ENCODE data around the gene TANC2. TPM values are rescaled to one million over a fixed set of nuclear protein-coding genes. Genes with fewer than 3 reads are reported as not detected.
"Not testable (repeated sequence)": the region's sequence is repeated elsewhere in the genome, so short reads cannot be mapped to it uniquely, and the experiment has no call there.

TANC2 gene
- polyA plus RNA-seq, 2 donors, result 2.5 to 4.7 TPM

- no peaks in the 10 kb centered on the region for H3K27me3 ChIP-seq (ENCODE audit: control insufficient read depth in 1 of 2, insufficient read depth in 2 of 2, low read length in 2 of 2)
- H3K9me3 ChIP-seq (ENCODE audit: control insufficient read depth in 2 of 2, insufficient read depth in 1 of 2, low read depth in 1 of 2, low read length in 1 of 2), result no peaks in the 10 kb centered on the region
- no peak overlapping the region for H3K27ac ChIP-seq (ENCODE audit: low read depth in 2 of 2, low read length in 1 of 2)
- no peaks in the 10 kb centered on the region for H3K4me1 ChIP-seq (ENCODE audit: control insufficient read depth in 2 of 2, insufficient read depth in 2 of 2, low read length in 1 of 2)
- no peaks in the 10 kb centered on the region for H3K36me3 ChIP-seq (ENCODE audit: control insufficient read depth in 2 of 2, insufficient read depth in 2 of 2, low read length in 1 of 2)
- 93% methylated on average over 2 of the region's 2 CpGs for WGBS, 2 donors
- no peak overlapping the region for H3K4me3 ChIP-seq (ENCODE audit: low read depth in 1 of 2, low read length in 2 of 2)
These were observed 9.2 kb downstream of the TANC2 start for GRCh38 chr17:62975206-62975605.

- not testable (repeated sequence) for H3K4me1 ChIP-seq (ENCODE audit: control insufficient read depth in 2 of 2, insufficient read depth in 2 of 2, low read length in 1 of 2); H3K27me3 ChIP-seq (ENCODE audit: control insufficient read depth in 1 of 2, insufficient read depth in 2 of 2, low read length in 2 of 2); H3K27ac ChIP-seq (ENCODE audit: low read depth in 2 of 2, low read length in 1 of 2); H3K9me3 ChIP-seq (ENCODE audit: control insufficient read depth in 2 of 2, insufficient read depth in 1 of 2, low read depth in 1 of 2, low read length in 1 of 2); H3K36me3 ChIP-seq (ENCODE audit: control insufficient read depth in 2 of 2, insufficient read depth in 2 of 2, low read length in 1 of 2); H3K4me3 ChIP-seq (ENCODE audit: low read depth in 1 of 2, low read length in 2 of 2)
- WGBS, 2 donors, result 85 to 86% methylated on average over 9 of the region's 9 CpGs
These were observed 10.7 kb downstream of the TANC2 start for GRCh38 chr17:62976643-62977231.

- Histone ChIP-seq H3K4me1 (ENCODE audit: control insufficient read depth in 2 of 2, insufficient read depth in 2 of 2, low read length in 1 of 2) (no peaks in the 10 kb centered on the region), H3K9me3 (ENCODE audit: control insufficient read depth in 2 of 2, insufficient read depth in 1 of 2, low read depth in 1 of 2, low read length in 1 of 2) (peaks cover 0 to under 1% of the 10 kb centered on the region in 2 donors), H3K36me3 (ENCODE audit: control insufficient read depth in 2 of 2, insufficient read depth in 2 of 2, low read length in 1 of 2) (no peaks in the 10 kb centered on the region), H3K27me3 (ENCODE audit: control insufficient read depth in 1 of 2, insufficient read depth in 2 of 2, low read length in 2 of 2) (no peaks in the 10 kb centered on the region), H3K4me3 (ENCODE audit: low read depth in 1 of 2, low read length in 2 of 2) (no peak overlapping the region), H3K27ac (ENCODE audit: low read depth in 2 of 2, low read length in 1 of 2) (no peak overlapping the region)
- 81 to 85% methylated on average over 3 of the region's 3 CpGs for WGBS, 2 donors
These were observed 14.8 kb downstream of the TANC2 start for GRCh38 chr17:62980842-62981241.

GRCh38 chr17:62981933-62982332 lies 15.9 kb downstream of the TANC2 start:
- no peaks in the 10 kb centered on the region for H3K27me3 ChIP-seq (ENCODE audit: control insufficient read depth in 1 of 2, insufficient read depth in 2 of 2, low read length in 2 of 2)
- WGBS, 2 donors, result 52 to 74% methylated on average over 2 of the region's 2 CpGs
- H3K4me3 ChIP-seq (ENCODE audit: low read depth in 1 of 2, low read length in 2 of 2), result no peak overlapping the region
- peaks cover 0 to 7% of the 10 kb centered on the region in 2 donors for H3K9me3 ChIP-seq (ENCODE audit: control insufficient read depth in 2 of 2, insufficient read depth in 1 of 2, low read depth in 1 of 2, low read length in 1 of 2)
- H3K27ac ChIP-seq (ENCODE audit: low read depth in 2 of 2, low read length in 1 of 2), result no peak overlapping the region
- peaks cover 0 to 3% of the 10 kb centered on the region in 2 donors for H3K4me1 ChIP-seq (ENCODE audit: control insufficient read depth in 2 of 2, insufficient read depth in 2 of 2, low read length in 1 of 2)
- H3K36me3 ChIP-seq (ENCODE audit: control insufficient read depth in 2 of 2, insufficient read depth in 2 of 2, low read length in 1 of 2), result no peaks in the 10 kb centered on the region

GRCh38 chr17:62984801-62985200 lies 18.8 kb downstream of the TANC2 start:
- Histone ChIP-seq H3K36me3 (ENCODE audit: control insufficient read depth in 2 of 2, insufficient read depth in 2 of 2, low read length in 1 of 2) (no peaks in the 10 kb centered on the region), H3K4me1 (ENCODE audit: control insufficient read depth in 2 of 2, insufficient read depth in 2 of 2, low read length in 1 of 2) (peaks cover 0 to 3% of the 10 kb centered on the region in 2 donors), H3K9me3 (ENCODE audit: control insufficient read depth in 2 of 2, insufficient read depth in 1 of 2, low read depth in 1 of 2, low read length in 1 of 2) (peaks cover 0 to 7% of the 10 kb centered on the region in 2 donors), H3K4me3 (ENCODE audit: low read depth in 1 of 2, low read length in 2 of 2) (no peak overlapping the region), H3K27me3 (ENCODE audit: control insufficient read depth in 1 of 2, insufficient read depth in 2 of 2, low read length in 2 of 2) (no peaks in the 10 kb centered on the region), H3K27ac (ENCODE audit: low read depth in 2 of 2, low read length in 1 of 2) (no peak overlapping the region)
- WGBS, 2 donors, result 97 to 100% methylated on average over 1 of the region's 1 CpG

GRCh38 chr17:62986549-62986948 lies 20.5 kb downstream of the TANC2 start:
- no peaks in the 10 kb centered on the region for H3K27me3 ChIP-seq (ENCODE audit: control insufficient read depth in 1 of 2, insufficient read depth in 2 of 2, low read length in 2 of 2)
- H3K4me1 ChIP-seq (ENCODE audit: control insufficient read depth in 2 of 2, insufficient read depth in 2 of 2, low read length in 1 of 2), result peaks cover 0 to 3% of the 10 kb centered on the region in 2 donors
- 94 to 96% methylated on average over 4 of the region's 4 CpGs for WGBS, 2 donors
- no peaks in the 10 kb centered on the region for H3K36me3 ChIP-seq (ENCODE audit: control insufficient read depth in 2 of 2, insufficient read depth in 2 of 2, low read length in 1 of 2)
- no peak overlapping the region for H3K27ac ChIP-seq (ENCODE audit: low read depth in 2 of 2, low read length in 1 of 2)
- peaks cover 0 to 7% of the 10 kb centered on the region in 2 donors for H3K9me3 ChIP-seq (ENCODE audit: control insufficient read depth in 2 of 2, insufficient read depth in 1 of 2, low read depth in 1 of 2, low read length in 1 of 2)
- no peak overlapping the region for H3K4me3 ChIP-seq (ENCODE audit: low read depth in 1 of 2, low read length in 2 of 2)

- Histone ChIP-seq H3K36me3 (ENCODE audit: control insufficient read depth in 2 of 2, insufficient read depth in 2 of 2, low read length in 1 of 2) (no peaks in the 10 kb centered on the region), H3K4me3 (ENCODE audit: low read depth in 1 of 2, low read length in 2 of 2) (no peak overlapping the region), H3K9me3 (ENCODE audit: control insufficient read depth in 2 of 2, insufficient read depth in 1 of 2, low read depth in 1 of 2, low read length in 1 of 2) (peaks cover 0 to 7% of the 10 kb centered on the region in 2 donors), H3K4me1 (ENCODE audit: control insufficient read depth in 2 of 2, insufficient read depth in 2 of 2, low read length in 1 of 2) (peaks cover 0 to 3% of the 10 kb centered on the region in 2 donors), H3K27ac (ENCODE audit: low read depth in 2 of 2, low read length in 1 of 2) (no peak overlapping the region), H3K27me3 (ENCODE audit: control insufficient read depth in 1 of 2, insufficient read depth in 2 of 2, low read length in 2 of 2) (no peaks in the 10 kb centered on the region)
- WGBS, 2 donors, result 93 to 96% methylated on average over 7 of the region's 7 CpGs
These were observed 21.1 kb downstream of the TANC2 start for GRCh38 chr17:62987136-62987535.

- H3K4me1 ChIP-seq (ENCODE audit: control insufficient read depth in 2 of 2, insufficient read depth in 2 of 2, low read length in 1 of 2), result peaks cover 0 to 3% of the 10 kb centered on the region in 2 donors
- H3K27me3 ChIP-seq (ENCODE audit: control insufficient read depth in 1 of 2, insufficient read depth in 2 of 2, low read length in 2 of 2), result no peaks in the 10 kb centered on the region
- H3K4me3 ChIP-seq (ENCODE audit: low read depth in 1 of 2, low read length in 2 of 2), result no peak overlapping the region
- H3K36me3 ChIP-seq (ENCODE audit: control insufficient read depth in 2 of 2, insufficient read depth in 2 of 2, low read length in 1 of 2), result no peaks in the 10 kb centered on the region
- peaks cover 0 to 7% of the 10 kb centered on the region in 2 donors for H3K9me3 ChIP-seq (ENCODE audit: control insufficient read depth in 2 of 2, insufficient read depth in 1 of 2, low read depth in 1 of 2, low read length in 1 of 2)
- H3K27ac ChIP-seq (ENCODE audit: low read depth in 2 of 2, low read length in 1 of 2), result no peak overlapping the region
- WGBS, 2 donors, result 87 to 89% methylated on average over 5 of the region's 5 CpGs
These were observed 23.5 kb downstream of the TANC2 start for GRCh38 chr17:62989501-62989900.

- Histone ChIP-seq H3K27ac (ENCODE audit: low read depth in 2 of 2, low read length in 1 of 2) (no peak overlapping the region), H3K4me1 (ENCODE audit: control insufficient read depth in 2 of 2, insufficient read depth in 2 of 2, low read length in 1 of 2) (no peaks in the 10 kb centered on the region), H3K9me3 (ENCODE audit: control insufficient read depth in 2 of 2, insufficient read depth in 1 of 2, low read depth in 1 of 2, low read length in 1 of 2) (no peaks in the 10 kb centered on the region), H3K27me3 (ENCODE audit: control insufficient read depth in 1 of 2, insufficient read depth in 2 of 2, low read length in 2 of 2) (no peaks in the 10 kb centered on the region), H3K4me3 (ENCODE audit: low read depth in 1 of 2, low read length in 2 of 2) (no peak overlapping the region), H3K36me3 (ENCODE audit: control insufficient read depth in 2 of 2, insufficient read depth in 2 of 2, low read length in 1 of 2) (no peaks in the 10 kb centered on the region)
- 80 to 81% methylated on average over 4 of the region's 4 CpGs for WGBS, 2 donors
These were observed 28.9 kb downstream of the TANC2 start for GRCh38 chr17:62994931-62995330.

- Histone ChIP-seq H3K36me3 (ENCODE audit: control insufficient read depth in 2 of 2, insufficient read depth in 2 of 2, low read length in 1 of 2) (no peaks in the 10 kb centered on the region), H3K4me3 (ENCODE audit: low read depth in 1 of 2, low read length in 2 of 2) (no peak overlapping the region), H3K4me1 (ENCODE audit: control insufficient read depth in 2 of 2, insufficient read depth in 2 of 2, low read length in 1 of 2) (no peaks in the 10 kb centered on the region), H3K9me3 (ENCODE audit: control insufficient read depth in 2 of 2, insufficient read depth in 1 of 2, low read depth in 1 of 2, low read length in 1 of 2) (no peaks in the 10 kb centered on the region), H3K27ac (ENCODE audit: low read depth in 2 of 2, low read length in 1 of 2) (no peak overlapping the region), H3K27me3 (ENCODE audit: control insufficient read depth in 1 of 2, insufficient read depth in 2 of 2, low read length in 2 of 2) (no peaks in the 10 kb centered on the region)
- 70 to 85% methylated on average over 3 of the region's 3 CpGs for WGBS, 2 donors
These were observed 29.4 kb downstream of the TANC2 start for GRCh38 chr17:62995377-62995885.

Data from esophagus (tissue), 2 donors.